ENCODE results near the gene TMEM161A.

TMEM161A gene

DNA sequence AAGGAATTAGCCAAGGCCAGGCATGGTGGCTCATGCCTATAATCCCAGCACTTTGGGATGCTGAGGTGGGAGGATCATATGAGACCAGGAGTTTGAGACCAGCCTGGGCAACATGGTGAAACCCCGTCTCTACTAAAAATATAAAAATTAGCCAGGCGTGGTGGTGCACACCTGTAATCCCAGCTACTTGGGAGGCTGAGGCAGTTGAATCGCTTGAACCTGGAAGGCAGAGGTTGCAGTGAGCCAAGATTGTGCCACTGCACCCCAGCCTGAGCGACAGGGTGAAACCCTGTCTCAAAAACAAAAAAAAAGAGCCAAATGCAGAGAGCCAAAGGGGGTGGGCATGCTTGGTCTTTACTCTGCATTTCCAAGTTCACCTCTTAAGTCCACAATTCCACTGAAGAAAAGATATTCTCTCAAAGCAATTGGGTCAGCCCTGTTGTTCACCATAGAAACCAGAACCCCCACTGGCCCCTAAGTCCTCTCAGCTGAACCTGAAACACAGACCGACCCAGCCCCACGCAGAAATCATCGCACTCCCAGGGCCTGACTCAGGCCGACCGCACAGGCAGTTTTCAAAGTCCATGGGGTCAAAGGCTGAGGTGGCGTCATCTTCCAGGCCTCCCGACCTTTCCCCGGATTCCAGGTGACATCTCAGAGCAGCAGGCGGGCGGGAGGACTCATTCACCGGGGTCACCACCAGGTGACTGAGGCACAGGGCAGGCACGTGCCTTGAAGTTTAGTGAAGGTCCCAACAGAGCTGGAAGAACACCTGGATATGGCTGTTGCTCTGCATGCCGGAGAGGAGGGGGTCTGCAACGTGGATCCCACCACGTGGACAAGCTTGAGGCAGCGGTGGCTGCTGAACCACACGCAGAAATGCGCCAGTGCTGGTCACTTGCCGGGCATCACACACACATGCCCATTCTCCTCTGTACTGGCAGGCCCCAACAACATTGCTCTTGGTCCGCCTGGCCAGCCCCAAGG is 41.3 kb downstream of the TMEM161A start:
- DNase-seq (ENCODE audit: low read depth) = no peak

- no peak for DNase-seq (ENCODE audit: low read depth)
Measured at GRCh38 chr19:19095691-19096090, 42.6 kb downstream of the TMEM161A start.

DNA sequence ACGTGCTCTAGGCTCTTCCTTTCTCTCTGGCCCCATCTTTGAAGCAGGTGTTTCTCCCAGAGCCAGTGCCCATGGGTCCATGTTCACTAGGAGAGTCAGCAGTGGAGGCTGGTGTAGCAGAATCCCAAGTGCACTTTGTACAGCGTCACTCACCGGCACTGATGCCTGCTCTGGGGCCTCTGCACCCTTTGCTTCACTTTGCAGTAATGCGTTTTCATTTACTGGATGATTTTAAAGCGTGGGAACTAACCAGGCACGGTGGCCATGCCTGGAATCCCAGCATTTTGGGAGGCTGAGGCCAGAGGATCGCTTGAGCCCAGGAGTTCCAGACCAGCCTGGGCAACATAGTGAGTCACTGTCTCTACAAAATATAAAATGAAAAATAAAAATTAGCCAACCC is 43.8 kb downstream of the TMEM161A start:
- no peak for DNase-seq (ENCODE audit: low read depth)

DNA sequence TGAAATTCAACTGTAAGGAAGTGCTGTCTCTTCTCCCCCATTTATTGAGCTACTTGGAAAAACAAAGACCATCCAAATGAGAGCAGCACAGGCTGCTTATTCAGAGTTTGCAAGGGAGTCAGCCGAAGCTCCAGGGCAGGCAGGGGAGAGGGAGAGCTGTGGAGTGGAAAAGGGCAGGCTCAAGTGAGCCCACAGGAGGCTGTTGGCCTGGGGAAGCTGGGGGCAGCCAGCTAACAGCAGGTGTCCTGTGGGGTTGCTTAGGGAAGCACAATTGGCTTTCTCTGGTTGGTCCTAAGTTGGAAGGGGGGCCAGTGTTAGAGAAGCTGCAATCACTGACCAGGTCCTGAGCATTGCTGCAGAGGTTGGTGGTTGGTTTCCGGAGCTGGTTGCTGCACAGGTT is 50.6 kb downstream of the TMEM161A start:
- no peak for DNase-seq (ENCODE audit: low read depth)

- no peak for DNase-seq (ENCODE audit: low read depth)
Measured at GRCh38 chr19:19083413-19084178, 54.7 kb downstream of the TMEM161A start.

- DNase-seq (ENCODE audit: low read depth) = no peak
Measured at GRCh38 chr19:19081642-19082151, 56.6 kb downstream of the TMEM161A start.

DNA sequence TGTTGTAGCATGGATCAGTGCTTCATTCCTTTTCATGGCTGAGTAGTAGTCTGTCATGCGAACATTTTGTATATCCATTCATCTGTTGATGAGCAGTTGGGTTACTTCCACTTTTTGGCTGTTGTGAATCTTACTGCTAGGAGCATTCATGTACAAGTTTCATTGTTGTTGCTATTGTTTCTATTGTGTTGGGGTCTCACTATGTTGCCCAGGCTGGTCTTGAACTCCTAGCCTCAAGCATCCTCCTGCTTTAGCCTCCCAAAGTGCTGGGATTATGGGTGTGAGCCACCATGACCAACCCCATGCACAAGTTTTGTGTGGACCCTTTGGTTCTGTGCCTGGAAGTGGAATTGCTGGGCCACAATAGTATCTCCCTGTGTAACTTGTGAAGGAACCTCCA is 58.7 kb downstream of the TMEM161A start:
- no peak for DNase-seq (ENCODE audit: low read depth)

- no peak for DNase-seq (ENCODE audit: low read depth)
Measured at GRCh38 chr19:19078801-19079200, 59.5 kb downstream of the TMEM161A start.

- no peak for DNase-seq (ENCODE audit: low read depth)
Measured at GRCh38 chr19:19077103-19077502, 61.2 kb downstream of the TMEM161A start.

DNA sequence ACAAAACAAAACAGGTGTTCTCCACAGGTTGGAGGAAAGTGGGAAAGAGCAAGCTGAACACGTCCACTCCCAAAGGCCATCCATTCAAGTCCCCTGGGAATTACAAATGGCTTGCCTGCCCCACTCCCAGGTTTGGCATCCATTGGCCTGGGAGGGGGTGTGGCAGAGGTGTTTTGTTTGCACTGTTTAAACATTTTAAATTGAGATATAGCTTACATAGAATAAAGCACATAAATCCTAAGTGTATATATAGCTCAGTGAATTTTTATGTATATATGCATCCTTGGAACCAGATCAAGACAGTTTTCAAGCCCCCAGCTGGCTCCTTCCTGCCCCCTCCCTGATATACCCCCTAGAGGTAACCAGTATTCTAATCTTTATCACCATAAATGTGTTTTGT is 61.8 kb downstream of the TMEM161A start:
- no peak for DNase-seq (ENCODE audit: low read depth)

DNA sequence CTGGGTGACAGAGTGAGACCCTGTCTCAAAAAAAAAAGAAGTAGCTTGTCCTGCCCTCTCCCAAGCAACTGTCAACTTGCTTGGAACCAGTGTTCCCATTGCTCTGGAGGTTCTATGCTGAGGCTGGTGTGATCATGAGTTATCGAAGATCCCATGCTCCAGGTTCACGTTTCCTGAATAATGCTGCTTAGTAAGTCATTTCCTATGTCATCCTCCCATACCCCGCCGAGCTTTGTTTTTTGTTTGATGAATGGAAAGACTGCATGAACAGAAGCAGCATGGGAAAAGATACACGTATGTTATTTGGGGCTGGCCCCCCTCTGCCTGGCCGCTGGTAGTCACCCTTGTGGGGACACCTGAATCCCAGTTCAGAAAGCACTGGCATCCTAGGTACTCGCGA is 63.2 kb downstream of the TMEM161A start:
- no peak for DNase-seq (ENCODE audit: low read depth)

DNA sequence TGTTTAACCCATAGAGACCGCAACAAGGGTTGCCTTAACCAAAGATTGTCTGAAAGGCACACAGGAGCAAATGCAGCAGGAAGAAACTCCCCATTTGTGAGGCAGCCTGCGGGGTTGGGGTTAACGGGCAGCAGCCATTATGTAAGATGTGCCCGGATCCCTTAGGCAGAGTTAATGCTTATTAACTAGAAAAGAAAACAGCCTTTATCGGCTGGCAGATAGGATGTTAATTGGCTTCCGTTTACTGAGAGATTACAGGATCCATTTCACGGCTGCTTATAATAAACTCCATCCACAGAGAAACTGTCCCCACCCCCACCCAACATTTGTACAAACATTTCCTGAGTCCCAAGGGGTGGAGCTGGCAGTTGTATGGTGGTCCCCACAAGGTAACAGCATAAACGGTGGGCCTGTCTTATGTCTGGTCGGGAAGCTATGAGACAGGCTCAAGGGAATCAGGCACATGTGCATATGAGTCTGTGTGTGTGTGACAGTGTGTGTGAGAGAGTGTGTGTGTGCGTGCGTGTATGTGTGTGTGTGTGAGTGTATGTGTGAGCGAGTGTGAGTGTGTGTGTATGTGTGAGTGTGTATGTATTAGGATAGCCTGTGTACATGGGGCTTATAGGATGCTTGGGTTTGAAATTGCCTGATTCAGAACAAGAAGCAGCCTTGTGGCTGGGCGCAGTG is 63.9 kb downstream of the TMEM161A start:
- DNase-seq (ENCODE audit: low read depth) = no peak

GRCh38 chr19:19071897-19072296 is 66.4 kb downstream of the TMEM161A start:
- no peak for DNase-seq (ENCODE audit: low read depth)
